ENCODE results near the gene ERCC5.

The ERCC5 gene

GRCh38 chr13:102872131-102872530, 26.3 kb downstream of the ERCC5 start:
- Histone ChIP-seq H3K27ac (no peak overlapping the region), H3K4me3 (no peak overlapping the region)
- no peak for TF ChIP-seq CTCF (IDR thresholded peaks at IDR 0.05)
- no peak for DNase-seq (ENCODE audit: low spot score)

- no peak overlapping the region for H3K27ac ChIP-seq
- no peak for DNase-seq (ENCODE audit: low spot score)
- no peak overlapping the region for H3K4me3 ChIP-seq
- no peak for TF ChIP-seq CTCF (IDR thresholded peaks at IDR 0.05)
Measured at GRCh38 chr13:102872531-102872930, 26.7 kb downstream of the ERCC5 start.

- TF ChIP-seq CTCF (IDR thresholded peaks at IDR 0.05): no peak
Measured at GRCh38 chr13:102873653-102874052, 27.8 kb downstream of the ERCC5 start.

GRCh38 chr13:102875256-102875655, 29.4 kb downstream of the ERCC5 start:
- DNase-seq (ENCODE audit: low spot score): no peak
- TF ChIP-seq CTCF (IDR thresholded peaks at IDR 0.05): no peak
- Histone ChIP-seq H3K4me3 (no peak overlapping the region), H3K27ac (no peak overlapping the region)

More at GRCh38 chr13:102873653-102874052, 27.8 kb downstream of the ERCC5 start:
- Histone ChIP-seq H3K27ac (no peak overlapping the region), H3K4me3 (no peak overlapping the region)
- DNase-seq (ENCODE audit: low spot score): no peak

- H3K27ac ChIP-seq: no peak overlapping the region
- DNase-seq (ENCODE audit: low spot score): no peak
Measured at GRCh38 chr13:102877303-102877702, 31.5 kb downstream of the ERCC5 start.

GRCh38 chr13:102878481-102878880, 32.6 kb downstream of the ERCC5 start:
- Histone ChIP-seq H3K27ac (no peak overlapping the region), H3K4me3 (no peak overlapping the region)
- no peak for DNase-seq (ENCODE audit: low spot score)
- TF ChIP-seq CTCF (IDR thresholded peaks at IDR 0.05): no peak

More at GRCh38 chr13:102877303-102877702, 31.5 kb downstream of the ERCC5 start:
- H3K4me3 ChIP-seq: no peak overlapping the region
- no peak for TF ChIP-seq CTCF (IDR thresholded peaks at IDR 0.05)

GRCh38 chr13:102879793-102880499, 34.1 kb downstream of the ERCC5 start:
- no peak for DNase-seq (ENCODE audit: low spot score)
- no peak for TF ChIP-seq CTCF (IDR thresholded peaks at IDR 0.05)
- Histone ChIP-seq H3K27ac (no peak overlapping the region), H3K4me3 (no peak overlapping the region)
